ENCODE data around the gene PACS1.
"Not testable (repeated sequence)": the region's sequence is repeated elsewhere in the genome, so short reads cannot be mapped to it uniquely, and the experiment has no call there.

The PACS1 gene

DNA sequence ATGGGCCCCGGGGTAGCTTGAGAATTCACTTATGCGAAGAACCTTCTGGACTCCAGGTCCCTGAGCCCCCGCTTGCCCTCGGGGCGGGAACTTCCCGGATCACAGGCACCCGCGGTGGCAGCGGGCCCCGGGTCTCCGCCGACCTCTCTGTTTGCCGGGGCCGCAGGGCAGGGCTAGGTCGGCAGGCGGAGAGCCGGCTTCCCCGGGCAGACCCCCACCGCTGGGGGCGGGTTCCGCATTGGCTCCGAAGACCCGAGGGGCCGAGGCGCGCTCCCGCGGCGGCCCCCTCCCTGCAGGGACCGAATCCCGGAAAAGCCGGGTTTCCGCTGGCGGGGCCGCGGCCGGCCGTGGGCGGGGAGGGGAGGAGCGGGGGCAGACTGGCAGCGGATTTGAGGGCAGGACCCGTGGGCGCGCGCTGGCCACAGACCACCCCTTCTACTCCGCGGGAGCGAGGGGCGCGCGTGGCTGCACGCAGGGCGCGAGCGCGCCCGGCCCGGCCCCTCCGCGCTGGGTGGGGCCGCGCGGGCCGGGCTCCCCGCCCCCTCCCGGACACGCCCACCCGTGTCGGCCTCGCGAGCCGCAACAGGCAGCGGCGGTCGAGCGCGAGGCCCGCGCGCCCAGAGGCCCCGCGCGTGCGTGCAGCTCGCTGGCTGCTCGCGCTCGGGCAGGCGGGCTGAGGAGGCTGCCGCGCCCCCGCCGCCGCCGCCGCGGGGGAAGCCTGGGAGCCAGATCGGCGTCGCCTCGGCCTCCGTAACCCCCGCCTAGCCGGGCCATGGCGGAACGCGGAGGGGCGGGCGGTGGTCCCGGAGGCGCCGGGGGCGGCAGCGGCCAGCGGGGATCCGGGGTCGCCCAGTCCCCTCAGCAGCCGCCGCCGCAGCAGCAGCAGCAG lies at the start of gene PACS1:
PACS1 (plus strand) TSS at position 558 of the 889 bp plus-strand sequence; CDS start at position 773, 215 bp downstream.
- no peak for TF ChIP-seq ZNF274 (IDR thresholded peaks at IDR 0.05; ENCODE audit: low read depth, low read length)
- H3K4me3 ChIP-seq (ENCODE audit: low read length), result peak within 1 kb of the TSS; percentile 96

GRCh38 chr11:66020618-66021357 lies 49.3 kb upstream of the PACS1 start:
- no peak for TF ChIP-seq ZNF274 (IDR thresholded peaks at IDR 0.05; ENCODE audit: low read depth, low read length)
- no peak overlapping the region for H3K4me3 ChIP-seq (ENCODE audit: low read length)

- H3K4me3 ChIP-seq (ENCODE audit: low read length), result no peak overlapping the region
- TF ChIP-seq ZNF274 (IDR thresholded peaks at IDR 0.05; ENCODE audit: low read depth, low read length), result no peak
Observed at GRCh38 chr11:66022401-66023185, 47.5 kb upstream of the PACS1 start.

DNA sequence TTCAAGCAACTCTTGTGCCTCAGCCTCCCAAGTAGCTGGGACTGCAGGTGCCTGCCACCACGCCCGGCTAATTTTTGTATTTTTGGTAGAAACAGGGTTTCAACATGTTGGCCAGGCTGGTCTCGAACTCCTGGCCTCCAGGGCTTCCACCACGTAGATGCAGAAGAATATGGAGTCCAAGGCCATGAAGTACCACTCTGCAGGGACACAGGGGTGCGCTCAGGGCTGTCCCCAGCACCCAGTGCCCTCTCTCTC lies 47.0 kb upstream of the PACS1 start:
- H3K4me3 ChIP-seq (ENCODE audit: low read length), result not testable (repeated sequence)

GRCh38 chr11:66026017-66026529 lies 44.0 kb upstream of the PACS1 start, which contains the start of gene CATSPER1:
Gene CATSPER1, minus strand, starts transcription at chr11:66026479. Its CDS starts 100 bp downstream, at chr11:66026379.
- TF ChIP-seq ZNF274 (IDR thresholded peaks at IDR 0.05; ENCODE audit: low read depth, low read length), result no peak
- H3K4me3 ChIP-seq (ENCODE audit: low read length), result no peak within 1 kb of the TSS

GRCh38 chr11:66032957-66033735 lies 36.9 kb upstream of the PACS1 start:
- H3K4me3 ChIP-seq (ENCODE audit: low read length), result no peak overlapping the region
- no peak for TF ChIP-seq ZNF274 (IDR thresholded peaks at IDR 0.05; ENCODE audit: low read depth, low read length)

DNA sequence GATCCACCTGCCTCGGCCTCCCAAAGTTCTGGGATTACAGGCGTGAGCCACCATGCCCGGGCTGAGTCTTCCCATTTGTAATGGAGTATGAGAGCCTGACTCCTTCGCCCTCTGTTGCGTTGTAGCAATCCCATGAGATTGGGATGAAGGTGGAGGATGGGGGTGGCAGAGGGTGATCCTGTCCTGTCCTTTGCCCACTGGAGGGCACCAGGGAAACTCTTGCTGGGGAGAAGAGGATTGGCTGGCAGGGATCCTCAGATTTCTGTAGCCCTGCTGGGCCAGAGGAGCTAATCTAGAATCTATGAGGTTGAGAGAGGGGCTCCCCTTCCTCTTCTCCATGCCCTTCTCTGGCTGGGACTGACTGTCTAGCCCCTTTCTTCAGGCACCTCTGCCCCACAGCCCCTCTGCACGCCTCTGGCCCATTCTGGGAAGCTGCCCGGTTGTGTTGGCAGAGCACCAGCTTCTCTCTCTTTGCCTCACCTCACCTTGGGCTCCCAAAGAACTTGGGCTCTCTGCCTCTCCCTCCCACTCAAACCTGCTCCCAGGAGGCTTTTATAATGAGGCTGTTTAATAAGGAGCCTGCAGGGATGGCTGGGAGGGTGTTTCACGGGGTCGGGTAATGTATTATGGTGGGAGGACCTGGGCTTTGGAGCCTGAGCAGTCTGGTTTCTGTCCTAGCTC lies 34.3 kb upstream of the PACS1 start:
- TF ChIP-seq ZNF274 (IDR thresholded peaks at IDR 0.05; ENCODE audit: low read depth, low read length), result no peak
- H3K4me3 ChIP-seq (ENCODE audit: low read length), result no peak overlapping the region

GRCh38 chr11:66036334-66036710 lies 33.8 kb upstream of the PACS1 start:
- H3K4me3 ChIP-seq (ENCODE audit: low read length), result no peak overlapping the region
- no peak for TF ChIP-seq ZNF274 (IDR thresholded peaks at IDR 0.05; ENCODE audit: low read depth, low read length)

DNA sequence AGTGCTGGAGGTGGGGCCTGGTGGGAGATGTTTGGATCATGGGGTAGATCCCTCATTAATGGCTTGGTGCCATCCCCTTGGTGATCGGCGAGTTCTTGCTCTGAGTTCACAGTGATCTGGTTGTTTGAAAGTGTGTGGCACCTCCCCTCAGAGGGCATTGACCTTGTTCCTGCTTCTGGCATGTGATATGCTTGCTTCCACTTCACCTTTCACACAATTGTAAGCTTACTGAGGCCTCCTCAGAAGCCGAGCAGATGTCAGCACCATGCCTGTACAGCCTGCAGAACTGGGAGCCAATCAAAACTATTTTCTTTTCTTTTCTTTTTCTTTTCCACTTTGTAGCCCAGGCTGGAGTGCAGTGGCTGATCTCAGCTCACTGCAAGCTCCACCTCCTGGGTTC lies 32.7 kb upstream of the PACS1 start:
- no peak overlapping the region for H3K4me3 ChIP-seq (ENCODE audit: low read length)
- no peak for TF ChIP-seq ZNF274 (IDR thresholded peaks at IDR 0.05; ENCODE audit: low read depth, low read length)

DNA sequence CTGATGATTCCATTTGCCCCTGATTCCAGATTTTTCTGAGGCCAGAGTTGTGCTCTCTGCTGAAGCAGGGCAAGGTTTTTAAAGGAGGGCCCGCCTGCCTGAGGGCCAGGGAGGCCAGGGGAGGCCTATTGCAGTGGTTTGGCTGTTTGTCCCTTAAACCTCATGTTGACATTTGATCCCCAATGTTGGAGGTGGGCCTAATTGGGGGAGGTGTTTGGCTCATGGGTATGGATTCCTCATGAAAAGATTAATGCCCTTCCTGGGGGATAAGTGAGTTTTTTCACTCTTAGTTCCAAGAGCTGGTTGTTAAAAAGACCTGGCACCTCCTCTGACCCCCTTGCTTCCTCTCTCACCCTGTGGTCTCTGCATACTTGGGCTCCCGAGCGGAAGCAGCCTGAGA lies 30.3 kb upstream of the PACS1 start:
- no peak overlapping the region for H3K4me3 ChIP-seq (ENCODE audit: low read length)
- no peak for TF ChIP-seq ZNF274 (IDR thresholded peaks at IDR 0.05; ENCODE audit: low read depth, low read length)

DNA sequence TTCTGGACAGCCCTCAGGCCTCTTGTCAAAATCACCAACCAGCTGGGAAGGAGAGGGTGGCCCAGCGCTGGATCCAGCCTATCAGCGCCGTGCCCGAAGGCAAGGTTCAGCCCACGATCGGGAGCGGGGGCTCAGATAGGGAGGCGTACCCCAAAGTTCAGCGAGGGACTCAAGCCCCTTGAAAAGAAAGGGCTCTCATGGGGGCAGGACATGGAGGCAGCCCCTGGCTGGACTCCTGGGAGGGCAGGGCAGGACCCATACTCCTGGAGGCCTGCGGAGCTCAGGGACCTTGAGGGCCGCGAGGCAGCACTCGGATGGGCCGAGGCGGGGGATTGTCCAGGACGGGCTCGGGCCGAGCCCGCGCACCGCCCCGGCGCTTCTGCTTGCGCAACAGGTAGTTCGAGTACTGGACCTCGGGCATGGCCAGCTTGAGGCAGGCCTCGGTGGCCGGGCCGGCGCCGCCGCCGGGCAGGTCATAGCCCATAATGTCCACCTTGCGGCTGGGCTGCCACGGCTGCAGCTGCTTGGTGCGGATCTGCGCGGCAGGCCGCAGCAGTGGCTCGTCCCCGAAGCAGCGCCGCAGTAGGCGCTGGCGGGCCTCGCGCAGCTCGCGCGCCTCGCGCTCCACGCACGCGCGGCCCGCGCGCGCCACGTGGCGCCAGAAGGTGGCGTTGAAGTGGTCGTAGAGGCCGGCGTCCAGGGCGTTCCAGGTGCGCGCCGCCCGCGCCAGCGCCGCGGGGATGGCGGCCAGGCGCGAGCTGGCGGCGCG lies 27.7 kb upstream of the PACS1 start:
- H3K4me3 ChIP-seq (ENCODE audit: low read length), result no peak overlapping the region
- TF ChIP-seq ZNF274 (IDR thresholded peaks at IDR 0.05; ENCODE audit: low read depth, low read length), result no peak
